Measurements from ENCODE around the gene ATP10A. TPM values are rescaled to one million over a fixed set of nuclear protein-coding genes. Genes with fewer than 3 reads are reported as not detected.
"Not testable (repeated sequence)": the region's sequence is repeated elsewhere in the genome, so short reads cannot be mapped to it uniquely, and the experiment has no call there.

Gene ATP10A
- total RNA-seq, 1 donor from 2014 or later, result 11.7 TPM

DNA sequence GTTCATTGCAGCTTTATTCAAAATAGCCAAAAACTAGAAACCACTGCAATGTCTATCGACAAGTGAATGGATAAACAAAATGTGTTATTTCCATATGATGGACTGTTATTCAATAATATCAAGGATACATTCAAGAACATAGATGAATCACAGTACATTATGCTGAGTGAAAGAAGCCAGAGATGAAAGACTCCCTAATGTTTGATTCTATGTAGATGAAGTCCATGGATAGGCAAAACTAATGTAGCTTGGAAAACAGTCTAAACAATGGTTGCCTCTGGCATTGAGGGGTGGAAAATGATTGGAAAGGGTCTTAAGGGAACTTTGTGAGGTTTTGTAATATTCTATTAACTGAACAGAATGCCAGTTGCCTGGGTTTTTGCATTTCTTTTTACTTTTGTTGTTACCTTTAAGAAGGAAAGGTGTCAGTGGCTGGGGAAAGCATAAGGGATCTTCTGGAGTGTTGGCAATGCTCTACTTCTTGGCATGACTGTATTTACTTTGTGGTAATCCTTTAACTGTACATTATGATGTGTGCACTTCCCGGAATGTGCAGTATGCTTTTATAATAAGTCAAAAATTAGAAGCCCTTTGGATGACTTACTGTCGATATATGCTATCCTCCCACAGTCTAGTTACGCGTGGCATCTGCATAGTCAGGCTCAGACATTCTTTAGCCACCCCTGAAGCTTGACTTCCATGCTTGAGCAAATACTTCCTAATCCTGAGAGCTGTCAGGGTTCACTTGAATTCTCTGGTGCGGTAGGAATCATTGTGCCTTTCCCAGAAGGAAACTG, 20.5 kb upstream of the ATP10A start:
- DNase-seq, result no peak

DNA sequence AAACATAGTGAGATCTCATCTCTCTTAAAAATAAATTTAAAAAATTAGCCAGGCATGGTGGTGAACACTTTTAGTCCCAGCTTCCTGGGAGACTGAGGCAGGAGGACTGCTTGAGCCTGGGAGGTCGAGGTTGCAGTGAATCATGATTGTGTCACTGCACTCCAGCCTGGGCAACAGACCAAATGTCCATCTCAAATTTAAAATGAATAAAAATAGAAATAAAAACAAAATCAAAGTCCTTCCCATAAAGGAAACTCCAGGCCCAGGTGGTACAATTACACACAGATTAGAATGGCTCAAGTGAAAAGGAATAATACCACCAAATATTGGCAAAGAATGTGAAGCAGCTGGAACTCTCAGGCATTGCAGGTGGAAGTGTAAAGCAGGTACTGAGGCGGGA, 19.3 kb upstream of the ATP10A start:
- DNase-seq, result no peak

DNA sequence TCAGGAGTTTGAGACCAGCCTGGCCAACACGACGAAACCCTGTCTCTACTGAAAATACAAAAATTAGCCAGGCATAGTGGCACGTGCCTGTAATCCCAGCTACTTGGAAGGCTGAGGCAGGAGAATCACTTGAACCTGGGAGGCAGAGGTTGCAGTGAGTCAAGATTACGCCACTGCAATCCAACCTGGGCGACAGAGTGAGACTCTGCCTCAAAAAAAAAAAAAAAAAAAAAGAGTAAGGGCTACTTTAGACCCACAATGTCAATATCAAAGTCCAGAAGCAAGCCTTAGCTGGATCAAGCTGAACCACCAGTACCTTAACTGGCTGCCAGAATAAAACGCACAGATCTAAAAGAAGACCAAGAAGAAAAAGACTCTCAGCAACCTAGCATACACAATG, 17.8 kb upstream of the ATP10A start:
- not testable (repeated sequence) for DNase-seq

DNA sequence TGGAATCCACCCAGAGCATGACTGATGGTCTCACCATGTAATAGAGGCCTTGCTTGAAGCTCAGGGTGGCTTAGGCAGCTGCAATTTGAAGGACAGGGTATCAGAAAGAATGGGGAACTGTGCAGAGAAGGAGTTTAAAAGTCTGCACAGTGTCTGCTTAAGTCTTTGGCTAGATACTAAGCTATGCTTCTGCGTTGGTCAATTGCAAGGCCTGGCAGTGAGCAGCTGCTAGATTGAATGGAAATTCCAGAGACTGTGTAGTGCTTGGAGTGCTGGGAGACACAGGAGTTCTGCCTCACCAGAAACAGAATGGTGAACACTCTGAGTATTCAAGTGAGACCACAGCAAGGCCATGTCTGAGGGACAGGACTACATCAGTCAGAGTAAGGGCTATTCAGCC, 17.3 kb upstream of the ATP10A start:
- no peak for DNase-seq

DNA sequence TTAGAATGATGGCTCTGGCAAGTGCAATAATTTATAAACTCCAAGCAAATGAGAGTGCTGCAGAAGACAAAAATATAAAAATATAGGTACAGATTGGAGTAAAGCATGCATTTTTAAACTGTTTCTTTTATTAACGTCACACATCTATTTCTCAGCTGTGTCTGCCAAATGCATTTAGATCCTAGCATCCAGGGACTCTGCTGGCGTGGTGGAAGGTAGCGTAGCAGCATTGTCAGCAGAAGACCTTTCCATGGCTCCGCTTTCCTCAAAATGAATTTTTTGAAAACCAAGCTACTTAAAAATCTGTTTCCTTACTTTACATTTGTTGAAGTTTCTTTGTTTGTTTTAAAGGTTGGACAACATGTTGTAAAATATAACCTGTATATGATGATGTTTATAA, 16.3 kb upstream of the ATP10A start:
- no peak for DNase-seq

DNA sequence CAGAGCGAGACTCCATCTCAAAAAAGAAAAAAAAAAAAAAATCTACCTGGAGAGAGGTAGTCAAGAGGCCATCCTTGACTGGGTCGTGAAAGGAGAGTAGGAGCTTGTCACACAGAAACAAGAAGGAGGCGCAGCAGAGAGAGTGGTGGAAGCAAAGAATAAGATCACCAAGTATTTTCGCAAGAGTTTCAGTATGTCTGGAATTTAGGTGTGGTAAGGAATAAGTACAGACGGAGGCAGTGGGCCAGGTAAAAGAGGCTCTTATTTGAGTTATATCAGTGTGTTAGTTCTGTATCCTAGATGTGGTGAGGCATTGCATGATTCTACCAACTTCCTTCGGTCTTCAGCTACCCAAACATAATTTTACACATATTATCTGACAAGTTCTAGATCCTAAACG, 14.6 kb upstream of the ATP10A start:
- no peak for DNase-seq

DNA sequence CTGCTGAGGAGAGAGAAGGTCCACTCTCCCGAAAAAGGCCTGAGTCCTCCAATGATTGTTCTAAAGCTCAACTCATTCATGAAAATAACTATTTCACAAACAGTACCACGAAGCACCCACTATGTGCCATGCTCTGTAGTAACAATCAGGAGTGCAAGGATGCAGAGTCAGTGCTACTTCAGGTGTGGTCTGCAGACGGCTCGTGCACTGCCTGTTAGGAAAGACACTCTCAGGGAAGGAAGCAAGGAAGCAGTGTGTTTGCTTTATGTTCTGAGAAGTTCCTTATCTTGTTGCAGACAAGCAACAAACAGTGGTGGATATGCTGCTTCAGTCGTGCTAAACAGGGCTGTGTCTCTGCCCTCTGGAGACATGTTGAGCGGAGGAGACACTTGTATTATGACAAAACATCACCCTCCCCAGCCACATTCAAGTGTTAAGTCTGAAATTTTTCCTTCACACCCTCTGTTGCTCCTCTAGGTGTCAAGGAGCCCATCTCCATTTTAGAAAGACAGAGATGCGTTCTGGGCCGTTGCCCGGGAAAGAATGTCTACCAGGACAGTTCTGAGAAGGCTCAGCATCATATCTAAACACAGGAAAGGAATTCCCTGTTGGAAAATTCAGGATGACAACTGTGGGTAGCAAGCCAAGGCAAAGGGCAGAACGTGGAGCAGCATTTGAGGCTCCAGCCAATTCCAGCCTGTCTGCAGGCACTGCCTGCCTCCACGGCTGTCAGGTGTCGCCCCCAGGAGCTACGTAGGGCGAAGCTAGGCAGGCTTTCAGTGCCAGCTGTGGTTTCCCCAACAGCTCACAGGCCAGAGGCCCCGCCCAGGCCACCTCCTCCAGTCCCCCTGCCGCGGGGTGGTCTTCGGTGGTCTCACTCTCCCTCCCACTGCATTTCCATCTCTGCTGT, 13.4 kb upstream of the ATP10A start:
- no peak for DNase-seq

DNA sequence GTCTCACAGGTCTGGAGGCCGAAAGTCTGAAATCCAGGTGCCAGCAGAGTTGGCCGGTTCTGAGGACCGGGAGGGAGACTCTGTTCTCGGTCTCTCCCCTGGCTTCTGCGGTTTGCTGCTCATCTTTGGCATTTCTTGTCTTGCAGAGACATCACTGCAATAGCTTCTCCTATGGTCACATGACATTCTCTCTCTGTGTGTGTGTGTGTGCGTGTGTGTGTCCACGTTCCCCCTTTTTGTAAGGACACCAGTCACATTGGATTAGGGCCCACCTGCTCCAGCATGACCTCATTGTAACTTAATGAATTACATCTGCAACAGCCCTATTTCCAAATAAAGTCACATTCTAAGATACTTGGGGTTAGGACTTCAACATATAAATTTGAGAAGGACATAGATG, 12.4 kb upstream of the ATP10A start:
- DNase-seq, result no peak

DNA sequence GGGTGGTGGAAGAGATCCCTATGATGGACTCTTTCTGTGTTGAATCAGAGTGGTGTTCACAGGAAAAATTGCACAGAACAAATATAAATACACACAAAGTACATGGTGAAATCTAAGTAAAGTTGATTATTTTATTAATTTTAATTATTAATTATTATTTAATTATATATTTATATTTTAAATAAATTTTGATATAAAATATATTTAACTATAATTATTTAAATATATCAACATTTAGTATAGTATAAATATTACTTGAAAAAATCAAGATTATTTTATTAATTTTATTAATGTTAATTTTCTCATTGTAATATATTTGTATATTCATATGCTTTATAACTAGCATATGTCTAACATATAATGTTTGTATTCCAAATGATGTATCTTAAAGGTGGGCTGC, 11.3 kb upstream of the ATP10A start:
- no peak for DNase-seq

DNA sequence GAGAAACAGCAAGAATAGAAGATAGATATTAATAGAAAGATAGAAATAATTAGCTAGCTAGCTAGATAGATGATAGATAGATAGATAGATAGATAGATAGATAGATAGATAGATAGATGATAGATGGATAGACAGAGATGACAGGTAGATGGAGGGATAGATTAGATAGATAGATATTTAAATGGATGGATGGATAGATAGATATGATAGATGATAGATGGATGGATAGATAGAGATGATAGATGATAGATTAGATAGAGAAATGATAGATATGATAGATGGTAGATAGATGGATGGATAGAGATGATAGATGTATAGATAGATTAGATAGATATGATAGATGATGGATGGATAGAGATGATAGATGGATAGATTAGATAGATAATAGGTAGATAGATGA, 8.3 kb upstream of the ATP10A start:
- DNase-seq, result no peak

DNA sequence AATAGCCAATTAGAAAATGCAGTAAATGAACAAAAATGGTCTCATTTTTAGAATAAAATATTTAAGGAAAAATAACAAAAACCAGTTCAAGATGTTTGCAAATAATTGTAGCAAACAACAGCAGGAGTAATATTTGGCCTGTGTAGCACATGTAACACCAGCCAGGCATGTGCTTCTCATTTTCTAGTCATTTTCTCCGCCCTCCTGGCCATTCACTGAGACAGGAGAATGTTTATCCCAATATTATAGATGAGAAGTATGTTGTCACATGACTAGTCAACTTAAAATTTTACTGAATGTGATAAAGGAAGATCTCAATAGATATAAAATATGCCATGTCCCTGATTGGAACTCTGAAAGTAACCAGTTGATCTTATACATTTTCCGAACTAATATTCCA, 7.8 kb upstream of the ATP10A start:
- DNase-seq, result peak; percentile 72

DNA sequence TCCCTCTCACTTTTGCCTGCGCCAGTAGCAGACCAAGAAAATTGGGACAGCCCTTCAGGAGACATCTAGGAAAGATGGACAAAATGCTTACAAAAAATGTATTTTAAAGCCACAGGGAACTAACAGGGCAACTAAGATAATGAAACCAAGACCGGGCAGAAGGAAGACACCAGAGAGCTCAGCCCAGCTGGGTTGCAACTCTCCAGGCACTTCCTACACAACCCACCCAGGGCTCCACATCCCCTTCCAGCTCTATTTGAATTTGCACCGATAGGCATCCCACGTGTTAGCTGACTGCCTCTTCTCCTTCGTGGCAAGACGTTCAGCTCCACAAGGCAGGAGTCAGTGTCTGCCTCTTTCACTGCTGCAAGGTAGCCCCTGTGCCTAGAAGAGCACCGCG, 6.6 kb upstream of the ATP10A start:
- DNase-seq, result no peak

DNA sequence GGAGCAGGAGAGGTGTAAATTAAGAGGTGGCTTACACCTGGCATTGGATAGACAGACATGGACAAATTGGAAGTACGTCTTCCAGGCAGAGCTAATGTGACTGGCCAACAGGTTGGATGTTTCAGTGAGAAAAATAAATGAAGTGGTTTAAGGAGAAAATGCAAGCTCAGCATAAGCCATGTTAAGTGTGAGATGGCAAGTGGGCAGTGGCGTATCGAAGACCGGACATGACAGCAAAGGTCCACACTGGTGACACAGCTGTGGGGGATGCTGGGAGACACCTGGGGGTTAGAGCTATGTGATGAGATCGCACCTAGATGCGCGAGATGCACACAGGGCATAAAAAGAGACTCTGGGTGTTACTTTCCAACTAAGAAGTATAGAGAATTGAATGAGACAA, 3.7 kb upstream of the ATP10A start:
- DNase-seq, result no peak

DNA sequence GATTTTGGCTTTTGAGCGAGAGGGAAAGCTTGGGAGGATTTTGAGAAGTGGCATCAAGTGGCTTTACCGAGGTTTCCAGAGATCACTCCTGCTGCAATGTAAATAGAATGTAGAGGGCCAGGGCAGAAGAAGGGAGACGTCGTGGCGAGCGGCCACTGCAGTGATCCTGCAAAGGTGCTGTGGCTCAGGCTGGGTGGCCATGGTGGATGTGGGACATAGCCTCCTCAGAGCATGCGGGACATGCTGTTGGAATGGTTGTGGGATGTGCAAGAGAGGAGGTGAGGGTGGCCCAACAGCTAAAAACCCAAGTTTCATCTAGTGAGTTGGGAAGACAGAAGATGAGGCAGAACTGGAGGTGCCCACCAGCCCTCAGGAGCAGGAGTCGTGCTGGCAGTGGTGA, 3.1 kb upstream of the ATP10A start:
- no peak for DNase-seq

DNA sequence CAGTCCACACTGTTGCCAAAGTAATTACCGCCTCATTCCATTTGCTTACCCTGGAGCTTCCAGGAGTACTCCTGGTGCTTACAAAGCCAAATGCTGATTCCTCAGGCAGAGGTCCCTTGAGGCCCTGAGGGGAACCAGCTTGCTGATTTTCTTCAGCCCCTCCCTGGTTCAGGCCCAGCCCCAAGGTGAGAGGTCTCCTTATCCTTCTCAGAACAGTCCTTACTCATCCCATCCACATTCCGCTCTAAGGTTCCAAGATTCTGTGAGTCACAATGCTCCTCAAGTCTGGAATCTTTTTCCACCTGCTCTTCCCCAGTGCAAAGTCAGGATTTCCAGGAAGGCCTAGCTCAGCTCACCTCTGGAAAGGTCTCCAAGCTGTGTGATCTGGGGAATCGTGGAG, 1.8 kb upstream of the ATP10A start:
- no peak for DNase-seq

DNA sequence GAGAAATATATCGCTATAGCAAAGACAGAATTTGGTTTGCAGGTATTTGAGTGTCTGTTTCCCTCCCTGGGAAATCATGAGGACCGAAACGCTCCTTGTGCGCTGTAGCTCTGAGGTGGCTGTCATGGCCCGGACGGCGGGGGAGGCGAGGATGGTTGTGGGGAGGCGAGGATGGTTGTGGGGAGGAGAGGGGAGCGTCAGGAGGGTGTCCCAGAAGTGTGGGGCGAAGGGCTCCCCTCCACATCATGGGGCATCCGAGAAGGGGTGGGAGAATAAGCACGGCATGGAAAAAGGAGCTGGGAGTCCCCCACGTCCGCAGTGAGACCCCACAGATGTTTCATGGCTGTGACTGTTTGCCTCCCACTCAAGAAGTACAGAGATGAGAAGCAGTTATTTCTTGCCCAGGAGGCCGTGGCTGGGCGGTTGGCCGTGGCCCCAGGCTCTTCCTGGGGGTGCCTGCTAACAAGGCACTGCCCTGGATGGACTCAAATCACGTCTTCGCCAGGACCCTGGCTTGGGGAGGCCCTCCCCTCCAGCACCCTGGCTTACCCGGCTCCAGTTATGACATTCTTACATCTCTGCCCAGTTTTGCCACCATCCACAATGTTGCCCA, 947 bp upstream of the ATP10A start:
- DNase-seq, result no peak

DNA sequence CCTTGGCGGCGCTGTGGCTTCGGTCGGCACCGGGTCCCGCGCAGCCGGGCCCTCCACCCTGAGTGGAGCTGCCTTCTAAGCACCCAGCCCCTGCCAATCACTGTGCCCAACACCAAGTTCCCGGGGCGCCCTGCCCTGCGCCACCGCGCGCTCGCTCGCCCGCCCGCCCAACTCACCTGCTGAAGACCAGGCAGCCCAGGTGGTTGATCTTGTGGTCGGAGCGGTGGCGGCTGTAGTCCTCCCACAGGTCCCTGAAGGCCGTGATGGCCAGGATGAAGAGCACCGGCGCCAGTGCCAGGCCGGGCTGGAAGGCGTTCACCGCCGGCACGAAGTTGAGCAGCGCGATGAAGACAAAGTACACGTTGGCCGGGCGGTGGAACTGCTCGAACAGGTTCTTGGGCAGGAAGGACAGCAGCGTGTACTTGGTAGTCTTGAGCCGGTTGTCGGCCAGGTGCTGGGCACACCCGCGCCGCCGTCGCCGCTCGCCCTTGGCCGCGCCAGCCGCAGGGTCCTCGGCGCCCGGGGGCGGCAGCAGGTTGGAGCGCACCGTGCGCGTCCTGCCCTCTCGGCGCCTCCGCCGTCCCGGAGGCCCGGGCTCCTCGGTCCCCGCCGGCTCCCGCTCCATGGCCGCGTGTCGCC, 536 bp downstream of the ATP10A start:
- DNase-seq, result no peak

DNA sequence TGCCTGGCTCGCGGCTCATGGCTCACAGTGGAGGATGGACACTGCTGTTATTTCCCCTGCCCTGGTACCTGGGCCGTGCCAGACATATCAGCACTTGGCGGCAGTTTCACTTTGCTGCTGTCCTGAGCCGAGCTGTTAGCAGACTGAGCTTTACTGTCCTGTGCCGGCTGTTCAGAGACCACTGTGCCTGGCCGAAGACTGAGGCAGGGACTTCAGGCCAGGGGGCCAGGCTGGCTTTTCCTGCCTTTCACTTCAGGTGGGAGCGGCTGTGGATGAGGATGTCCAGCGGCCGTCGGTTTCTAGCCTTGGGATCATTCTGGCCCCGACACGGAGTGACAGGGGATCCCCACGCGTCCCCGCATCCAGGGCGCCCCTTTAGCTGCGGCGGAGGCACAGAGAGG, 1.1 kb downstream of the ATP10A start:
- DNase-seq, result no peak

DNA sequence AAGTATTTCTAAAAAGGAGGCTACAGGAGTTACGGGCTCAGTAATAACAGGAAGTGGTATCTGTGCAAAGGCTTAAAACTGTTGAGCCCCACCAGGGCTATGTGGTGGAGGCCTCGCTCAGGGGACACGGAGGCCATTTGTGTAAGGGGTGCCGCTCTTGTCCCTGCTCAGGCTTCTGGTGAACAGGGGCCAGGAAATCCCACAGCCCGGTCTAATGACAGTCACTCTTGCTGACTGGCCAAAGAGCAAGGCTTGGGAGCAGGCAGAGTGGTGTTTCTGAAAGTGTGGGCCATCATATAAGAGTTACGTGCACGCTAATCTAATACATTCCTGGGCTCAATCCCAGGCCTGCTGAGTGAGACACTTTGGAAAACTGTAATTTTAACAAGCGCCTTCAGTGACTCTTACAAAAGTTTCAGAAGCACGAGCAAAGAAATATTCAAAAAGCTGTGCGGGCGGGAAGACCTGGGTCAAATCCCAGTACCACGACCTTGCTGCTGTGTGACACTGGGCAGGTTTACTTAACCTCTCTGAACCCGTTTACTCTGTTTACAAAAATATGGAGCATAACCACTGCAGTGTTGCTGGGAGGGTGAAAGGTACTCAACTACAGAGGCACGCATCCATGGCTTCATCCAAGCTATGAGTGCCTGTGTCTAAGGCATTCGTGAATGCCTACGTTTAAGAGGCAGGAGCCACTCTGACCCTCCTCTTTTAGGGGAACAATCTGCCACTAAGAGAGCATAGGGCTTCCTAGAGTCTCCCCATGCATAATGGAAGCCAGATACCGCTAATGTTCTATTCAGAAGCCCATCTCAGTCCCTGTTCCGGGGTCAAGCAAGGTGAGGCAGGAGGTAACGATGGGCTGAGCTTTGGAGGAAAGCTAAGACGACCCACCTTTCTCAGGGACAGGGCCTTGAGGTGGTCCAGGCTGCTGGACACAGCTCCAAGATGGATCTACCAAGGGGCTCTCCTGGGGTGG, 2.0 kb downstream of the ATP10A start:
- DNase-seq, result peak; percentile 40

DNA sequence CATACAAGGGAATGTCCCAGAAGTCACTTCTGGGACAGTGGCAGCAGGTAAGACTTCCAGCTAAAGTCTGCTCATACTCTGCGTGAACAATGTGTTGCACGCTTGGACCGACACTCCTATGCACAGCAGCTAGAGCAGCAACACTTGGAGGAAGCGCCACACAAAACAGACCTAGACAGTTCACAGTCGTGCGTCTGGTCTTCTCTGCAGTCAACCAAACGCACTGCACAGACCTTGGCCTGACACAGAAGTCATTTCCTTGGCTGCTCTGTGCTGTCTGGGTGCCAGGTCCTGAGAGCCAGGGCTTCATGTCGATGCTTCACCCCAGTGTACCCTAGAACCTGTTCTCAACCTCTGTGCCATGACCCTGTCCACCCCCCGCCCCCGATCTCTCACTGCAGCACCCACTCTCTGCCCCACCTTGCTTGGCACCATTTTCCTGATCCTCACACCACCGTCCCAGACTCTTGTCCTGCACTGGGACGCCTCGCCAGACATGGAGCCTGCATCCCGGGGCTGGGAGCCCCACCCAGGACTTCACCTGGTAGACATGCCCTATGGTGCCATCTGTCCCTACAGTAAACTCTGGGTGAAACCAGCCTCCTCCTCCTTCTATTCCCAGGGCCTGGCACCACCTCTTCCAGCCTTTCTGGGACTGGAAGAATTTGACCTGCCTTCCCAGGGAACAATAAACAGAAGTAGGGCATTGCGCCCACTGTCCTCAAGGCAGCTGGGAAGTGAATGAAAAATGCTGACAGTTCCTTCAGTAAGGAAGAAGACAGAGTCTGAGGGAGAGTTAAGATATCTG, 3.1 kb downstream of the ATP10A start:
- no peak for DNase-seq

All from skin of body (tissue), 2 donors.